K562 (cell line): ENCODE measurements around the gene TMEM243. TPM values are rescaled to one million over a fixed set of nuclear protein-coding genes. Genes with fewer than 3 reads are reported as not detected.

ENCODE experiments used
- ASH1L ChIP-seq: fragments of 450-650 bp; IDR thresholded peaks from 2 replicates; pipeline ENCODE4 v1.6.1; 2018; ENCODE audit warnings: borderline replicate concordance, mild to moderate bottlenecking, low read depth; ENCODE audit not compliant: partially characterized antibody
- BCOR ChIP-seq: fragments of 450-650 bp; IDR thresholded peaks from 2 replicates; pipeline ENCODE4 v1.6.1; 2016
- FOXK2 ChIP-seq, 2 experiments: fragments of 450-650 bp; IDR thresholded peaks in 1 of 2; conservative IDR thresholded peaks in 1 of 2; 2 replicates each; pipeline ENCODE4 v1.6.1; 2016; ENCODE audit warnings: low read depth in 2 of 2, mild to moderate bottlenecking in 1 of 2
- GABPA ChIP-seq: fragments of 200-800 bp; sonication (Bioruptor generic); conservative IDR thresholded peaks from 2 replicates; pipeline ENCODE4 v1.6.1; 2016; ENCODE audit warnings: low read depth, missing genetic modification characterization, missing compliant biosample characterization
- GATA2 ChIP-seq: sonication (generic); formaldehyde crosslinking; IDR thresholded peaks from 2 replicates; pipeline ENCODE4 v1.4.0; 2020; ENCODE audit warnings: mild to moderate bottlenecking, missing genetic modification reagents
- HMG20A ChIP-seq: fragments of 450-650 bp; formaldehyde crosslinking; conservative IDR thresholded peaks from 2 replicates; pipeline ENCODE4 v1.4.0; 2020; ENCODE audit warnings: mild to moderate bottlenecking, mixed read lengths
- KAT7 ChIP-seq: sonication (generic); formaldehyde crosslinking; IDR thresholded peaks from 2 replicates; pipeline ENCODE4 v1.8.0; 2022; ENCODE audit warnings: missing genetic modification reagents, mild to moderate bottlenecking, borderline replicate concordance
- KDM1A ChIP-seq, 2 experiments: fragments of 450-650 bp; IDR thresholded peaks; 2 replicates each; pipeline ENCODE4 v1.6.1; 2016; ENCODE audit warnings: mild to moderate bottlenecking in 2 of 2
- KDM2B ChIP-seq: fragments of 250-450 bp; sonication (Bioruptor Pico); IDR thresholded peaks from 2 replicates; pipeline ENCODE4 v1.8.0; 2021; ENCODE audit warnings: mild to moderate bottlenecking, moderate library complexity
- MCM2 ChIP-seq: fragments of 450-650 bp; IDR thresholded peaks from 2 replicates; pipeline ENCODE4 v1.6.1; 2017; ENCODE audit warnings: low read depth, mild to moderate bottlenecking
- MEF2D ChIP-seq: conservative IDR thresholded peaks from 2 replicates; pipeline ENCODE4 v1.6.1; 2016; ENCODE audit warnings: low read depth, missing genetic modification characterization, missing compliant biosample characterization
- POLR2B ChIP-seq: fragments of 450-650 bp; IDR thresholded peaks from 2 replicates; pipeline ENCODE4 v1.6.1; 2018; ENCODE audit warnings: low read depth; ENCODE audit not compliant: partially characterized antibody
- POLR3A ChIP-seq: IDR thresholded peaks from 2 replicates; pipeline ENCODE4 v1.6.1; 2011; ENCODE audit warnings: borderline replicate concordance, mild to moderate bottlenecking, moderate library complexity; ENCODE audit not compliant: insufficient read length, insufficient read depth; ENCODE audit errors: extremely low read depth
- PREB ChIP-seq: sonication (generic); formaldehyde crosslinking; IDR thresholded peaks from 2 replicates; pipeline ENCODE4 v1.8.1; 2023; ENCODE audit warnings: mild to moderate bottlenecking, missing genetic modification reagents
- SOX6 ChIP-seq: fragments of 450-650 bp; IDR thresholded peaks from 2 replicates; pipeline ENCODE4 v1.6.1; 2014; ENCODE audit warnings: mild to moderate bottlenecking
- THRAP3 ChIP-seq: fragments of 450-650 bp; IDR thresholded peaks from 2 replicates; pipeline ENCODE4 v1.6.1; 2016; ENCODE audit warnings: mild to moderate bottlenecking, inconsistent platforms, borderline replicate concordance
- TOE1 ChIP-seq, 2 experiments: fragments of 450-650 bp in 1 of 2; sonication (generic) in 1 of 2; formaldehyde crosslinking in 1 of 2; IDR thresholded peaks; 2 replicates each; pipeline versions ENCODE4 v1.7.1 to v1.8.0; 2016 to 2022; ENCODE audit warnings: borderline replicate concordance in 2 of 2, mild to moderate bottlenecking in 2 of 2, antibody characterized with exemption in 1 of 2, inconsistent platforms in 1 of 2, low read depth in 1 of 2, missing genetic modification reagents in 1 of 2, moderate library complexity in 1 of 2
- YY1 ChIP-seq, 3 experiments: IDR thresholded peaks; 2 replicates each; pipeline ENCODE4 v1.6.1; 2011; ENCODE audit warnings: low read length in 2 of 3, mild to moderate bottlenecking in 2 of 3, moderate library complexity in 2 of 3, borderline replicate concordance in 1 of 3, control low read depth in 1 of 3, low read depth in 1 of 3; ENCODE audit not compliant: insufficient read depth in 3 of 3, insufficient replicate concordance in 2 of 3, control insufficient read depth in 1 of 3, insufficient read length in 1 of 3; ENCODE audit errors: extremely low read depth in 1 of 3
- ZBTB34 ChIP-seq: fragments of 250-450 bp; sonication (Bioruptor Pico); IDR thresholded peaks from 2 replicates; pipeline ENCODE4 v1.8.0; 2021; ENCODE audit warnings: mild to moderate bottlenecking, moderate library complexity
- ZNF436 ChIP-seq: fragments of 250-450, 450-650 bp; sonication (Bioruptor Pico); formaldehyde crosslinking; IDR thresholded peaks from 2 replicates; pipeline ENCODE4 v1.7.0; 2020; ENCODE audit warnings: mild to moderate bottlenecking
- ZNF592 ChIP-seq: fragments of 450-650 bp; IDR thresholded peaks from 2 replicates; pipeline ENCODE4 v1.6.1; 2017; ENCODE audit warnings: antibody characterized with exemption, mild to moderate bottlenecking
- polyA plus RNA-seq, 8 experiments: library from polyadenylated mRNA; depleted of rRNA in 4 of 8; stranded (reverse) in 5 of 8; unstranded in 3 of 8; fragments of >200 nt; fragmentation: Nextera tagmentation in 2 of 8; fragmentation: Illumina TruSeq in 1 of 8; extraction: Ambion mirVana in 2 of 8; extraction: Trizol in 1 of 8; gene quantifications; 2 replicates each; pipeline versions ENCODE4 v1.2.1 to v1.2.3, GENCODE V29; 2011 to 2014; ENCODE audit warnings: inconsistent platforms in 1 of 8, missing spikeins in 1 of 8
- total RNA-seq, 7 experiments: library from RNA; depleted of rRNA in 6 of 7; stranded (reverse); fragments of >200 nt in 6 of 7; fragmentation: Illumina TruSeq in 2 of 7; extraction: Trizol in 2 of 7; gene quantifications; 2 replicates each; pipeline versions ENCODE4 v1.2.1 to v1.2.3, GENCODE V29; 2011 to 2021; ENCODE audit warnings: low replicate concordance in 1 of 7

The TMEM243 gene
- total and polyA plus RNA-seq, 9 of the 15 experiments (the other 6 are each of a cell fraction or from before 2014, with no cell fraction given), result 3.9 to 8.6 (median 6.1) TPM

DNA sequence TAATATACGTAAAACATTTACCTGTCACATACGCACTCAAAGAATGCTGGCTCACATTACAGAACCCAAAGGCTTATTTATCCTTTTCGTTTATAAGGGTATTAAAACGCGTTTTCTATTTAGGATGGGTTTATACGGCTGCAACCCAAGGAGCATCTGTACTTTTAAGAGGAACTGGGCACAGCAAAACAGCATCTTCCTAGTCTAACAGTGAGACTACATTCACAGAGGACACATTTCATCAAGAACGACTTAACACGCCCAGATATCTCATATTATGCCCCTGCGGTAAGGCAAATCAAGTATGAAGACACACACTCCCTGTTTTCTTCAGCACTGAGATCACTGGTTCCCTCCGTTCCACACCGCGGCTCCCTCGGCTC lies 67.8 kb downstream of the TMEM243 start (continued):
- TF ChIP-seq BCOR (no peak), MCM2 (no peak), ZBTB34 (CRISPR knock-in tag) (no peak), FOXK2 (conservative IDR thresholded peaks at IDR 0.05 in 1 of 2, IDR thresholded peaks at IDR 0.05 in 1 of 2; ENCODE audit: low read depth in 2 of 2) (peak in 1 of 2 experiments; percentile 13; a peak in 1 of 4 replicates), GABPA (tag) (0 out of 2 replicates have a peak, but pooled peaks have one; percentile 88), HMG20A (no peak), POLR3A (no peak), THRAP3 (peak; percentile 92; the same call in 1 of the 2 replicates), TOE1 (IDR thresholded peaks at IDR 0.05; ENCODE audit: borderline replicate concordance) (peak; percentile 75), TOE1 (CRISPR knock-in tag; IDR thresholded peaks at IDR 0.05; ENCODE audit: borderline replicate concordance, low read depth) (no peak), POLR2B (no peak), ZNF592 (no peak), ASH1L (no peak), KDM1A (IDR thresholded peaks at IDR 0.05) (peak in 1 of 2 experiments; percentile 50; a peak in 2 of 4 replicates), KAT7 (CRISPR knock-in tag) (no peak), KDM2B (CRISPR knock-in tag) (no peak), MEF2D (tag) (peak; percentile 49; the same call in 1 of the 2 replicates), ZNF436 (CRISPR knock-in tag) (no peak), PREB (CRISPR knock-in tag) (peak; percentile 88; the same call in 1 of the 2 replicates), YY1 (IDR thresholded peaks at IDR 0.05; ENCODE audit: borderline replicate concordance in 1 of 3, control insufficient read depth in 1 of 3, extremely low read depth in 1 of 3, insufficient read depth in 3 of 3, insufficient read length in 1 of 3, insufficient replicate concordance in 2 of 3, low read depth in 1 of 3, low read length in 2 of 3) (no peak), GATA2 (CRISPR knock-in tag) (no peak), SOX6 (no peak)
